ENCODE data around the gene MACROD2. TPM values are rescaled to one million over a fixed set of nuclear protein-coding genes. Genes with fewer than 3 reads are reported as not detected.

The MACROD2 gene
- total RNA-seq, 1 experiment from 2014 or later, result 1.6 TPM

GRCh38 chr20:15882553-15882952 is 1887.2 kb downstream of the MACROD2 start:
- Histone ChIP-seq H3K18ac (ENCODE audit: insufficient read length, low read depth, low read length) (no peak overlapping the region), H3K27ac (ENCODE audit: insufficient read length, low read depth, low read length) (no peak overlapping the region), H2BK120ac (ENCODE audit: low read depth, low read length, poor library complexity, severe bottlenecking) (no peak overlapping the region), H2BK5ac (ENCODE audit: insufficient read length, low read length) (no peak overlapping the region), H3K23me2 (ENCODE audit: insufficient read length, low read depth, low read length, poor library complexity, severe bottlenecking) (no peaks in the 10 kb centered on the region), H4K5ac (ENCODE audit: insufficient read length, low read depth, low read length) (no peak overlapping the region), H3T11ph (ENCODE audit: low read length) (no peak overlapping the region), H3K23ac (ENCODE audit: insufficient read length, low read depth, low read length) (no peak overlapping the region), H3K14ac (ENCODE audit: insufficient read depth, low read length) (no peak overlapping the region), H4K20me1 (ENCODE audit: control insufficient read depth, insufficient read depth, insufficient read length) (no peaks in the 10 kb centered on the region), H3K4me1 (ENCODE audit: insufficient read depth, low read length) (no peaks in the 10 kb centered on the region), H4K8ac (replicated peaks; ENCODE audit: insufficient read length, low read depth, low read length) (no peak overlapping the region), H3K56ac (ENCODE audit: insufficient read length, low read depth, low read length) (no peak overlapping the region), H2AK5ac (ENCODE audit: insufficient read length, low read length) (no peak overlapping the region), H3K9me3 (ENCODE audit: control insufficient read depth, low read depth, low read length) (peaks cover 6% of the 10 kb centered on the region), H2AFZ (ENCODE audit: low read length) (no peak overlapping the region), H3K79me2 (ENCODE audit: insufficient read depth, low read length) (no peaks in the 10 kb centered on the region), H3K9ac (ENCODE audit: extremely low read depth, insufficient read length, low read length) (no peak overlapping the region), H3K79me1 (ENCODE audit: insufficient read depth, low read depth, low read length, poor library complexity, severe bottlenecking) (no peaks in the 10 kb centered on the region), H3K4ac (ENCODE audit: low read depth, low read length) (no peak overlapping the region), H3K4me2 (ENCODE audit: insufficient read depth, insufficient read length, low read length) (no peak overlapping the region), H3K27me3 (ENCODE audit: insufficient read depth, low read length) (no peaks in the 10 kb centered on the region; the same call in 1 of the 2 replicates), H4K91ac (ENCODE audit: insufficient read length, low read depth, low read length) (no peak overlapping the region), H2BK20ac (ENCODE audit: low read depth, low read length, poor library complexity, severe bottlenecking) (no peak overlapping the region), H2BK15ac (ENCODE audit: low read depth, low read length) (no peak overlapping the region), H2BK12ac (ENCODE audit: insufficient read length, low read depth, low read length) (no peak overlapping the region)
- H3K36me3 Mint-ChIP-seq (ENCODE audit: insufficient read depth in 1 of 3, low read depth in 3 of 3), result peaks cover 7 to 39% (median 13%) of the 10 kb centered on the region in 3 experiments; a peak in 5 of 7 replicates
- no peak for DNase-seq
- no peak for TF ChIP-seq CTCF (conservative IDR thresholded peaks at IDR 0.05)
- H3K27me3 Mint-ChIP-seq (ENCODE audit: low read depth), result no peaks in the 10 kb centered on the region; the same call in 1 of the 2 replicates
- no peak overlapping the region for H3K4me3 Mint-ChIP-seq
- H3K9me3 Mint-ChIP-seq, result peaks cover 22 to 31% of the 10 kb centered on the region in 2 experiments
- H3K27ac Mint-ChIP-seq, result no peak overlapping the region
- H3K4me1 Mint-ChIP-seq, result peaks cover 2 to 9% of the 10 kb centered on the region in 2 experiments; a peak in 3 of 4 replicates
- no CpG with 5 or more reads among the region's 4 CpGs for WGBS (ENCODE audit: extremely low coverage, insufficient read length, low lambda C conversion rate)

Measured in H9 (cell line).